NCI-H2227 treated with DMSO at 0.1 percent for 48 hours (cell line): ENCODE measurements around the gene SMYD2.
A peak's percentile ranks its signal among the peaks of the same experiment; 100 is the strongest.

Source experiments
- DNase-seq: peaks from one replicate; lab custom pipeline; 2025; lab: John Stamatoyannopoulos, UW

SMYD2 gene, protein sequence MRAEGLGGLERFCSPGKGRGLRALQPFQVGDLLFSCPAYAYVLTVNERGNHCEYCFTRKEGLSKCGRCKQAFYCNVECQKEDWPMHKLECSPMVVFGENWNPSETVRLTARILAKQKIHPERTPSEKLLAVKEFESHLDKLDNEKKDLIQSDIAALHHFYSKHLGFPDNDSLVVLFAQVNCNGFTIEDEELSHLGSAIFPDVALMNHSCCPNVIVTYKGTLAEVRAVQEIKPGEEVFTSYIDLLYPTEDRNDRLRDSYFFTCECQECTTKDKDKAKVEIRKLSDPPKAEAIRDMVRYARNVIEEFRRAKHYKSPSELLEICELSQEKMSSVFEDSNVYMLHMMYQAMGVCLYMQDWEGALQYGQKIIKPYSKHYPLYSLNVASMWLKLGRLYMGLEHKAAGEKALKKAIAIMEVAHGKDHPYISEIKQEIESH

DNA sequence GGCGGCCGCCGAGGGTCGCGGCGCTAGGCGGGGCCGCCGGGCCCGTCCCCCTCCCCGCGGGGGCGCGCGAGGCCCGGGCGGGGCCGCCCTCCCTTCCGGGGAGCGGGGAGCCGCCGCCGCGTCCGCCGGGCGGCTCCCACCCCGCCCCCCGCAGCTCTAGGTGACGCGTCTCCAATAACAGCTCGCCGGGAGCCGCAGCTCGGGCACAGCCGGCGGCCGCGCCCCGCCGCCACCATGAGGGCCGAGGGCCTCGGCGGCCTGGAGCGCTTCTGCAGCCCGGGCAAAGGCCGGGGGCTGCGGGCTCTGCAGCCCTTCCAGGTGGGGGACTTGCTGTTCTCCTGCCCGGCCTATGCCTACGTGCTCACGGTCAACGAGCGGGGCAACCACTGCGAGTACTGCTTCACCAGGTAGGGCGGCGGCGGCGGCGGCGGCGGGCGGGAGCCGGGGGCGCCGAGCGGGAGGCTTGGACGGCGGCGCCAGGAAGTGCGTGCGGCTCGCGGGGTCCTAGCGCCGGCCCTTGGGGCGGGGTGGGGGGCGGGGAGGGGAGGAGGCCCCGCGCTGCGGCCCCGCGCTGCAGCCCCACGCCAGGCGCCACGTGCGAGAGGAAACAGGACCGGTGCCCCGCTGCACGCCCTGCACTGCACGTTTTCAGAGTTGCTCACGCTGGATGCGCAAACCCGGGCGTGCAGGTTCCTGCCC is at the start of gene SMYD2:
SMYD2 (plus strand) TSS at position 139 of the 699 bp plus-strand sequence; CDS start at position 235, 96 bp downstream.
- peak; percentile 57 for DNase-seq

DNA sequence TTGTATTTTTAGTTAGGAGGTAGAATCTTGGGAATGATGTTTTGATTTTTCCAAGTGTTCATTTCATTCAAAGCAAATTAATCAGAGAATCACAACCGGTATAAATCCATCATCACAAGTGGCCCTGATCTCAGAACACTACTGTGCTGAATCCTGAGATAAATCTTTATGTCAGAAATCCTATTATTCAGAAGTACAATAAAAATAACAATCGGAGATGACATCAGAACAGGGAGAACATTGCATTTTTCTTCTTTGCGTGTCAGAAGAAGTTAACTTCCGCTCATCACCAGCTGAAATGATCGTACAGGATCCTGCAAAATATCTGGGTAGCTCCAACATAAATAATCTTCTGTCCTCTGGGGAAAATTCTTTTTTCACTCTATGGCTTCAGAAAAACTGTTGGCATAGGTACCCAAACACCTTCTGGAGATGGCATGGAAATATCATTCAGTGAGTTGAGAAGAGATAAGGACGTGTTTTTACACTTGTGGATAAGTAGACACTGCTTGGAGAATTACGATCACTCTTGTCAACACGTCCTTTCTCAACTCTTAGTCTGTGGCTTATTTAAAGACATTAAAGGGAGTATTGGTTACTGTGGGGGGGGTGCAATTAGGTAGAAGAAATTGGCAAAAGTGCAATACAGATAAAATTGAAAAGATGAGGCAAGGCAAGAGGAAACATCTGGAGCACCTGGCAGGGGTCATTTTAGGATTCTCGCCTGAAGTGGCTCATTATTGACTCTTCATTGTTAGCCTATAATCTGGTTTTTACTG is 46.9 kb upstream of the SMYD2 start:
- DNase-seq = peak; percentile 70

DNA sequence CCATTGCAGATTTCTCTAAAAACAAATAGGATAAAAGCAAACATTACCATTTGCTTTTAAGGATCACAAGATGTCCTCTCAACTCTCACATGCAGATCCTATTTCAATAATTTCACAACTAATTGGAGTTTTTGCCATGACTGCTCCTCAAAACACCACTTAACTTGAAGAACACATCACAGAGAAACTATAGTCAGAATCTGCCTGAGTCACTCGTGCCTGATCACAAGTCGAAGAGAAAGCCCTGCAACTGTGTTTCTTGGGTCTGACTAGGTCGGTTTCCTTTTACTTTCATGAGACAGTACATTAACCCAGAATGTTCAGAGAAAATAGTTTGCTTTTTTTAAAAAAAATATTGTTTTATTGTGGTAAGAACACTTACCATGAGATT is 46.3 kb upstream of the SMYD2 start:
- DNase-seq = peak; percentile 70

DNA sequence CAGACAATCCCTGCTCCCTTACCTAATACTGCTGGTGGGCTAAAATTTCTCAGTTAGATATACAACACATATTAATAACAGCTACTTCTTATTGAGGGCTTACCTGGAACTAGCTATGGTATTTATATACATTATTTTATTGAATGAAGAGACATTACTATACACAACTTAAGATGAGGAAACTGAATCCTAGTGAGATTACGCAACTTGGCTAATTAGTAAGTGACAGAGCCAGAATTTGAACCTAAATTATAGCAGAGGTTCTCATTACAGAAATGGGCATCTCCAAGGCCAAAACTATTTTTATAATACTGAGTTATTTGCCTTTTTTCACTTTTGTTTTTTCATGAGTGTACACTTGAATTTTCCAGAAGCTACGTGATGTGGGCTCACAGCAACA is 44.5 kb upstream of the SMYD2 start:
- no peak for DNase-seq

DNA sequence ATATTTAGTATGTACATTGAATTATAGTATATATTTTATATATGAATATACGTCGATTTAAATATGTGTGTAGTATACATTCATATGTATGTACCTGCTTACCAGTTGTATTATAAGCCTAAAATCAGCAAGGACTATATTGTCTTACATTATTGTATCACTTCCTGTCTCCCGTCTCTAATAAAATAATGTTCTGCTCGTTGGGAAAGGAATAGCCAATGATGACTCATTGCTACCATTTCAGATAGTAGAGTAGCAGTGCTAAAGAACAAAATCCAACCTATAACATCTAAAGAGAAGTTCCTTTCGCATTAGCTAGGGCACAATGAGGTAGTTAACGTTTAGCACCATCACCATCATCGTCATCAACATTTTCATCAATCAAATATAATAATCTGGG is 39.9 kb upstream of the SMYD2 start:
- DNase-seq = no peak

DNA sequence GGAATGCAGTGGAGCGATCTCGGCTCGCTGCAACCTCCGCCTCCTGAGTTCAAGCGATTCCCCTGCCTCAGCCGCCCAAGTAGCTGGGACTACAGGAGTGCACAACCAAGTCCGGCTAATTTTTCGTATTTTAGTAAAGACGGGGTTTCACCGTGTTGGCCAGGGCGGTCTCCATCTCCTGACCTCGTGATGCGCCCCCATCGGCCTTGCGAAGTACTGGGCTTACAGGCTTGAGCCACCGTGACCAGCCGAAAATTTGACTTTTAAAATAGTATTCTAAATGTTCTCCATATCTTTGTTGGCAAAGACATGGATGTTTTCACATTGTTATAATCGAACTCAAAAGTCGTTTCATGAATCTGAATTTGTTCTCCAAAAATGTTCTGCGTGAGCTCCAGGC is 36.7 kb upstream of the SMYD2 start:
- DNase-seq = no peak

DNA sequence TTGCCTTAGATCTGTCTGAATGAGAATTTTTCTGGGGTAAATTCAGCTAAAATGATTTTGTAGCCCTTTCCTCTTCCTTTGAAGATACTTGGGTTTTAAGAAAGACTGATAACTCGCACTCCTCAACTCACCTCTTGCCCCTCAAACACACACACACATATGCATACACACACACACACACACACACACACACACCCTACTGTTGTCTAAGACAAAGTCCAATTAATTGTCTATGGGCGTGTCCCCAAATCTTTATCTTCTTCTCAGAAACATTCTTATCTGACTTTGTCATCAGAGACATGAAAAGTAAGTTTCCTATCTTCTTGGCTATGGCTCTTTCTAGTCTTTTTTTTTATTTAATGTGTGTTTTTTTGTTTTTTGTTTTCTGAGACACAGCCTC is 36.1 kb upstream of the SMYD2 start:
- DNase-seq = no peak

DNA sequence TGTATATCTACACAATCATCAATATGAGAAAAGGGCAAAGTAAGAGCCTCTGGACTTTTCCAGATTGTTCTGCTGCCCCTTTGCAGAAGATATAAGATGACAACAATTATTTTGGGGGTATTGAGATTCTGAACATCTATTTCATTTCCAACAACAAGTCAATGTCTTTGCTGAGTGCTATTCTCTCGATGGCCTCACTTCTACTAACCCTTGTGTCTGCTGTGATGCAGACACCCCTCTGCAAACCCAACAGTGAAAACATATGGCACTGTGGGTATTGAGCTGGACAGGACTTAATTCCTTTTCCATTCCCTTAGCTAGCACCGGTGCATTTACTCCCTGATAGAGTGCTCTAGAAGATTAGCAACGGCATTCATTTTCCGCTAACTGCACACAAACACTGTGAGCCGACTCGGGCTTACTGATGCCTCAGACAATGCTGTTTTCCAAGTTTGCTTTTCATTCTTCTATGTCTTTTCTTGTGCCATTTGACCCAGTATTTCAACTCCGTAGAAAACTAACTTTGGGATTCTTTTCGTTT is 33.4 kb upstream of the SMYD2 start:
- DNase-seq = no peak

DNA sequence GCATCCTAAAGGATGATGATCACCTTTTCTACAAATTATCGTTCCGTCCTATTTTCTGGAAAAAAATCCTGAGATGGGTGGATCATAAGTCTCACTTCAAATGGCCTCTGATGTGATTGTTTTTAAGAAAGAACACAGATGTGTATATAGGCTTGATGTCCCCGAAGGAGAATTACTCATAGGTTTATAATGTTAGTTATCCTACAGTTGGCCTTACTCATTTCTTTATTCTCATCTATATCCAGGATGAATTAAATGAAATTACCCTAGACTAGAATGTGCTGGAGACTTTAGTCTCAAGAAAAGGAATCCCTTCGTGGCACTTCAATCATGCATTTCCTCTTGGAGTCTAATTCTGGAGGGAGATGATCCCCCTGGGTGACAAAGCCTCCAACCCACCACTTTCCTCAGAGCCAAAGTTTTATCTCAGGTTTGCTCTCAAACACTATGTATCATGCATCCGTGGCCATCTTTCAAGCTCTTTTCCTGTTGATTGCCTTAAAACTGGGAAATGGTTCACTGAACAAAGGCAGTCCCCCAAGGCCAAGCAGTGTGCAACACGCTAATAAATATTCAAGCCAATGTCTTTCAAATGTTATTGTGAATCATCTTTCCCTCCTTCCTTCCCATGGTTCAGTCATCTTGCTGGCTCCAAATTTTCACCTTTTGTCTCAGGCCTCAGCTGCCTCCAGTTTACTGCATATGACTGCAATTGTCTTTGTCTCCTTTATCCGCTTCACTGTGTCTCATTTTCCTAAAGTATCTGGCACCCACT is 32.5 kb upstream of the SMYD2 start:
- no peak for DNase-seq

DNA sequence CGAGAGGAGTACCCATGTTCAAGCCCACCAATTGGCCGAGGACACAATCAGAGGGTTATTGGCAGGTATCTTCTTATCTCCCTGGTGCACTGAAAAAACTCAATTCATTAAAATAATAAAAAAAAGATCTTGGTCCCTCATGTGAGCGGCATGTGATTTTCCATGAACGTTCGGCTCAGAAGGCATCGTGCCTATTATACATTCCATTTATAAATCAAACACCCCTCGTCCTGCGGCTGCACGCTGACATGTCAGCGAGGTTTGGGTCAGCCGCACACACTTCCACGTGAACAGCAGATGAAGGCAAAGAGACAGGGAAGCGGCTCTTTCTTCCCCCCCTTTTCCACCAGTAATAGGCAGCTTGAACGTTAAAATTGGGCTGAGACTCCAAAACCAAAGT is 31.3 kb upstream of the SMYD2 start:
- no peak for DNase-seq

DNA sequence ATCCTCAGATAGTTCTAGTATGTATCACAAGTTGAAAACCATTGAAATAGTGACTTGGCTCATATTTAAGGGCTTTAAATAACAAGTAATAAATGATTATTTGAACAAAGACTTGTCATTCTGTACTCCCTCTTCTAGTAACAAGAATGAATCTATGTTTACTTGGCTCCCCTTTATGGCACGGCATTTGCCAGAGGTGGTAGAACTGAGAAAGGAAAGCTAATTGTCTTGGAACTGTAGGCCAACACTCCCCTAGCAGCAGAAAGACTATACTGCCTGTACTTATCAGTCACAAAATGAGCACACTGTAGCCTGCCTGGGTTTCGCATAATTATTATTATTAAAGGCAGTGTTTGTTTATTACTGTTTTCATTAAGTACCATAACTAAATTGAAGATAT is 29.6 kb upstream of the SMYD2 start:
- DNase-seq = no peak

DNA sequence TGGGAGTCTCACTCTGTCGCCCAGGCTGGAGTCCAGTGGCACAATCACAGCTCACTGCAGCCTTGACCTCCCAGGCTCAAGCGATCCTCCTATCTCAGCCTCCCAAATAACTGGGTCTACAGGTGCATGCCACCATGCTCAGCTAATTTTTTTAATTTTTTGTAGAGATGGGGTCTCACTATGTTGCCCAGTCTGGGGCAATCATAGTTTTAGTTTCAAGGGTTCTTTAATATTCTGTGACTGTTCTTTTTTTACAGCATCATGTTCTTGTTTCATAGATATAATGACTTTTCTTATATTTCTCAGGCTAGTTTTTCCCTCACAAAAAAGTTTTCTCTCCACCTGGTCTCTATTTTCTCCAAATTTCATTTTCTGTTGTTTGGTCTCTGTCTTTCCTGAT is 25.4 kb upstream of the SMYD2 start:
- DNase-seq = no peak

DNA sequence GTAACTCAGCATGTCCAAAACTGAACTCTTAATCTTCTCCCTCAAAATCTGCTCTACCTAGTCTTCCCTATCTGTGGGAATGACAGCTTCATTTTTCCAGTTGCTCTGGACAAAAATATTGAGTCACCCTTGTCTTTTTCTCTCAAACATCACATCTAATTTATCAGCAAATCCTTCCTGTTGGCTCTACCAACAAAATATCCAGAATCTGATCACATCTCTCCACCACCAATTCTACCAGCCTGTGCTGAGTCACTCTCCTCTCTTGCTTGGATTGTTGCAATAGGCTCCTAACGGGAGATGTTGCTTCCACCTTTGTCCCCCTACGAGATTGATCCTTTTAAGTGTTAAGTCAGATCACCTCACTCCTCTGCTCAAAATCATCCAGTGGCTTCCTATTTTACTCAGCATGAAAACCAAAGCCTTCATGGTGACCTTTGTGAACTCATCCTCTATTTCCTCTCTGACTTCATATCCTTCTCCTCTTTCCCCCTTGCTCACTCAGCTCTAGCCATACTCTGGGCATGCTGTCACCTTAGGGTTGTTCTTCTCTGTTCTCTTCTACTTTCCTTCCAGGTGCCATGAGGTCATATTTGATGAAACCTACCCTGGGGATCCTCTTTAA is 21.5 kb upstream of the SMYD2 start:
- no peak for DNase-seq

DNA sequence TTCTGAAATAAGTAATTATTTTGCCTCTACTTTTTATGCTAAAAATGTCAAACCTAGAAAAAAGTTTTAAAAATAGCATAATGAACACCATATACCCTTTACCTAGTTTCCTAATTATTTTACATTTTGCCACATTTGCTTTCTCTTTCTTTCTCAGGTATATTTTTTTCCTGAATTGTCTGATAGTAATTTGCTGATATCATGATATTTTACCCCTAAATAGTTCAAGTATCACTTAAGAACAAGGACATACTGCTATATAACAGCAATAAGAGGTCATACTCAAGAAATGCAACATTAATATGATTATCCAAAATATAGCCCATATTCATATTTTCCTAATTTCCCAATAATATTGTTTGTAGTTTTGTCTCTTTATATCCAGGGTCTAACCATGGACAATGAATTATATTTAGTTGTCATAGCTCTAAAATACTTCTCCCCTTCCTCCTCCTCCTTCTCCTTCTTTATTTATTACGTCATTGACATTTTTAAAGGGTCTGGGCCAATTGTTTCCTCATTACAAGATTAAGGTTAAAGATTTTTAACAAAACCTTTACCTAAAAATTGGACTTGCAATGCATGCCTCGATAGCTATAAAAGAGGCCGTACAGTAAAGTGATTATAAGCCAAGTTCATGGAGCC is 20.3 kb upstream of the SMYD2 start:
- no peak for DNase-seq

DNA sequence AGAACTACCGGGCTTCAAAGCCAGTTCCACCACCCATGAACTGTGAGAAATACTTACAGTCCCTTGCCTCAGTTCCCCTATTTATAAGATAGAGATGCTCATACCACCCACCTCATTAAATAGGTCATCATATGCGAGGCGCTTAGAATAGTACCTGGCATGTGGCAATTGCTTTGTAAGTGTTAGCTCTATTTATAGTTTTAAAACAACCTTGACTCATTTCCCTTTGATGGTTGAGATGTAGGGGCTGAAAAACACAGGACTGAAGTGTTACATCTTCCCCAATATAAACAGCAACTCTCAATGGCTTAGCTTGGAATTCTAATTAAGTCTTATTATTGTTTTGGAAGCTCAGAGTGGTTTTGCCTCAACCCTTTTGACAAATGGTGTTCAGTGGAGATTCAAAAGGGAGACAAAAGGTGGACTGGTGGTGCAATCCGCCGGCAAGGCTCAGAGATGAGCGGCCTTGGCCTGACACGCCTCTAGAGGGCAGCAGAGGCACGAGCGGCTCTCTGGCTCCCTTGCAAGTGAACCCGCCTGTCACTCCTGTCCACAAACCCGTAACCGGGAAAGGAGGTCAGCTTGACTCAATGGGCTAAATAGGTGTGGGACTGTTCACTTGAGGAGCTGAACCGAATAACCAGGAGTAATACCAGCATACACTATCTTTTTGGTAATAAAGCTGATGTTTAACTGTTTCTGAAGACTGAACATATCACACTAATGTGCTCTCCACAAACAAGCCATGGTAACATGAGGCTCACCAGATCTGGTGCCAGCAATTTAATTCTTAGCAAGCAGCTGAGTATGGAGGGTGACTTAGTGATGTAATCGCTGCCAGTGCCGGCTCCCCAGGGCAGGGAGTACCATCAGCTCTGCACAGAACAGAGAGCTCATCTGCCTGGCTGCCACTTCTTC is 19.5 kb upstream of the SMYD2 start:
- DNase-seq = peak; percentile 81

DNA sequence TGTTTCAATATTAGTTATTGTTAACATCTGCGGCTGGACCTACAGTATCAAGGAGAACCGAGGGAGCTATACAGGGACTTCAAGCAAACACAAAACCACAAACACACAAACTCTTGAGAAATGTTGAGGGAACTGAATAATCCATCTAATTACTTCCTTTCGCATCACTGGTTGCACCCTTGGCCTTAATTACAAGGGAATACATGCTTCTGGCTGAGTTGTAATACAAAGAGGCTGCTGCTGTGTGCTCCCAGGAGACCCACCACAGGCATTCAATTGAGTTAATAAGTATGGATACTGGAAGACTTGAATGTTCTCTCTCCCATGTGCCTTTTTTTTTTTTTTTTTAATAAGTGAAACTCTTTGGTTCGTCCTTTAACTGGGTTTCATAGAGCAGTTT is 16.8 kb upstream of the SMYD2 start:
- peak; percentile 91 for DNase-seq

DNA sequence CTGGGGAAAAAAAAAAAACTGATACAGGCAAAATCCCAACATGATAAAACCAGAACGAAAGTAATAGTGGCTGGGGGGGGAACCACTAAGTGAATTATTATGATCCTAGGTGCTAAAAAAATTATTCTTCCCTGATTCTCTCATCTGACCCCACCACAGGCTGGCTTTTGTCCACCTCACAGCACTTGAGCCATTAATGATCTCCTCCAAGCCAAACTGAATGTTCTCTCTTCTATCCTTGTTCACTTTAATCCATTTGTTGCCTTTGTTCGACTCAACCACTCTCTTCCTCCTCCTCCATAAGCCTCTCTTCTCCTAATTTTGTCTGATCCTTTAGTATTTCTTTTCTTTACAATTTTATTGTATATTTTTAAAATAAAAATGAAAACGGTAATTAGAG is 16.0 kb upstream of the SMYD2 start:
- DNase-seq = no peak

DNA sequence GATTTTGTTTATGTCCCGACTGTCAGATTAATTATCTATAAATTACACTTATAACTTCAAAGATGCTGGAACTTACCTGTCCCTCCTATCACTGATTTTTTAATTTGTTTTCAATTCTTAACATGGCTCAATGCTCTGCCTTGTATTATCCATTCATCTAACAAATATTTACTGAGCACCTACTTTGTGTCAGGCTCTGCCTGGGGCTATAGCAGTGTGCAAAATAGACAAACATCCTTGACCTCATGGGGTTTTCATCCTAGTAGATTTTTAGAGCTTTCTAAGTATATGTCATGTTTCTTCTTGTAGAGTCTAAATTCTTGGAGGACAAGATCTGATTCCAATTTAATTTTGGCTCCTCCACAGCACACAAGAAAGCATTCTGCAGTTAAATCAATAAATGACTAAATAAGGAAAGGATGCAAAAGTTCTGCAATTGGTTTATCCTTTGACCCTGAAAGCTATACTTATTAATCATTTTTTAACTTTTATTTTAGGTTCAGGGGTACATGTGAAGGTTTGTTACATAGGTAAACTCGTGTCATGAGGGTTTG is 10.8 kb upstream of the SMYD2 start:
- DNase-seq = no peak

DNA sequence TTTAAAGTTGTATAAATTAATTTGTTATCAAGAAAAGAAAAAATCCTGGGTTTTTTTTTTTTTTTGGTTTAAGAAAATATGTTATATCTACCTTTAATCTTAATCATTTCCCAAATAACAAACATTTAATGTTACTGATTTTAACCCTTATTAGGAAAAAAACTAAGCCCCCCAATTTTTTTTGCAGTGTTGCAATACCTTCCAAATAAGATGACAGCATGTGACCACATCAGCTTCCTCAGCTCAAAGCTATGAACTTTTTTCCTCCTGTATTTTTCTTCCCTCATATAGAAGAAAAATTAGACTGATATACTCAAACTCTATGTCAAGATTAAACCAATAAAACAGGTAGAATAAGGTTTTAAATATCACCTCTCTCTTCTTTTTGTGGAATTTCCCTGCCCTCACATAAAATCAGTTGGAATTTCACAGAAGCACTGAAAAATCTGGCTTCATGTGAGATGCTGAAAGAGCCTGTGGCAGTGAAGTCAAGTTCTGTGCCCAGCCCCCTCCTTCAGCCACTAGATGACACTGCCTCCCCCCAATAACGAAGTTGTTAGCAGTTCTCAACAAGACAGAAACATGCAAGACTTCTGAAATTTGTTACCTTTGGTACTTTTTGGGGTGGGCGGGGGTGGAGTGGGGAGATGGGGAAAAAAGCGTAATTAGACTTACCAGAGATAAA is 9.6 kb upstream of the SMYD2 start:
- no peak for DNase-seq
